ENCODE measurements around the gene CELF2.

The CELF2 gene

DNA sequence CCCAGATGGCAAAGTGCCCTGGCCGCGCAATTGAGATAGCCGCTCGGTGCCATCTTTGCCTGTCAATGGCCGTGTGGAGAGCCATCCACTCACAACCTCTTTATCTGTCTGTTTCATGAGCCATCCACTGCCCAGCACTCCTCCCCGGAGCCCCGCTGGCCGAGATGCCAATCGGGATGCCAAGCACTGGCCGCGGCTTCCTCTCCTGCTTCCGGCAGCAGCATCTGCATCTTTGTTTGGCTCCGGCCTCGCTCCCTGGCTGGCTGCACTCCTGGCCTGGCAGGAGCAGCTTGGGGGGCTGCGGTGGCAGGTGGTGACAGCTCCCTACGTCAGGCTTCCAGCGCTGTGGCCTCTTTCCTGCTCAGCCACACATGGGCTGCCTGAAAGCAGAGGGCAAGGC is 362.1 kb downstream of the CELF2 start (continued):
- no peak for TF ChIP-seq ZNF501 (tag by site-specific recombination; IDR thresholded peaks at IDR 0.05)
- TF ChIP-seq FEZF1 (tag by site-specific recombination; IDR thresholded peaks at IDR 0.05): no peak
- no peak for TF ChIP-seq AEBP2 (tag by site-specific recombination; IDR thresholded peaks at IDR 0.05; ENCODE audit: borderline replicate concordance)
- TF ChIP-seq ZNF239 (tag by site-specific recombination; IDR thresholded peaks at IDR 0.05): no peak

DNA sequence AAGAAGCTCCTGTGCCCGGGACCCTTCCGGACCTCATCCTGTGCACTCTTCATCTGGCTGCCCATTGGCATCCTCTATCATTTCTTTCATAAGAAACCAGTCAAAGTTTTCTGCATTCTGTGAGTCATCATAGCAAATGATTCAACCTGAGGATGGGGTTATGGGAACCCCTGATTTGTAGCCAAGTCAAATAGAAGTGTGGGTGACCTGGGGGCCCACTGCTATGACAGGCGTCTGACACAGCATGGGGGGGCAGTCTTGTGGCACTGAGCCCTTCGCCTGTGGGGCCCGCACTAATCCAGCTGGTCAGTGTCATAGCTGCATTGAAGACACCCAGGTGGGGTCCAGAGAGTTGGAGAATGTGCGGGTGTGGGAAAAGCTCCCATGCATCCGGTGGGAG is 363.4 kb downstream of the CELF2 start:
- Histone ChIP-seq H3K9me3 (ENCODE audit: control insufficient read depth, insufficient read depth, low read depth, low read length) (no peaks in the 10 kb centered on the region), H3K36me3 (ENCODE audit: control insufficient read depth in 2 of 2, insufficient read depth in 1 of 2, low read length in 2 of 2) (no peaks in the 10 kb centered on the region), H3K27ac (ENCODE audit: extremely low read depth, low read depth, low read length) (no peak overlapping the region), H3K4me3 (ENCODE audit: low read depth, low read length) (no peak overlapping the region), H3K4me1 (ENCODE audit: control insufficient read depth, insufficient read depth, low read length) (no peaks in the 10 kb centered on the region)
- no peak for TF ChIP-seq KLF9 (tag by site-specific recombination; IDR thresholded peaks at IDR 0.05; ENCODE audit: low read depth)
- peak; percentile 74 for TF ChIP-seq ZNF692 (tag by site-specific recombination; IDR thresholded peaks at IDR 0.05)
- TF ChIP-seq ZNF514 (tag by site-specific recombination; IDR thresholded peaks at IDR 0.05): no peak
- TF ChIP-seq ZNF548 (tag by site-specific recombination; IDR thresholded peaks at IDR 0.05): no peak
- ChIA-PET POLR2A (no interaction called here), CTCF (no interaction called here)

DNA sequence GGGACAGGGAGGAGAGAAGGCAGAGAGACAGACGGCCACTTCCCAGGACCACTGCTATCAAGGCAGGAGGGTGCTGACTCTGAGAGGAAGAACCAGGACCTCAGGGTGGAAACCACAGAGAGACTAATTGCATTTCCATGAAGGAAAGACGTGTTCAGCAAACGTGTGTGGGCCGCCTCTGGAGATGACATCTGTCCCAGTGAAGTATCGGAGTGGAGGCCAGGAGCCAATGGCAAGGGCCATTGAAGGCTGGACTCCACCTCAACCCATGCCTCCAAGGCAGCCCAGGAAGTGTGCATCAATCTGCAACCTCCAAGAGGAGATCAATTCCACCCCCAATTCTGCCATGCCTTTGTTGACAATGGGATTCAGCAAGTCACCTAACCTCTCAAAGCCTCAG is 363.8 kb downstream of the CELF2 start:
- POLR2A ChIA-PET: no interaction called here
- Histone ChIP-seq H3K4me3 (ENCODE audit: low read depth, low read length) (no peak overlapping the region), H3K4me1 (ENCODE audit: control insufficient read depth, insufficient read depth, low read length) (no peaks in the 10 kb centered on the region), H3K9me3 (ENCODE audit: control insufficient read depth, insufficient read depth, low read depth, low read length) (no peaks in the 10 kb centered on the region), H3K36me3 (ENCODE audit: control insufficient read depth in 2 of 2, insufficient read depth in 1 of 2, low read length in 2 of 2) (no peaks in the 10 kb centered on the region), H3K27ac (ENCODE audit: extremely low read depth, low read depth, low read length) (no peak overlapping the region)
- CTCF ChIA-PET: no interaction called here
- TF ChIP-seq ZNF518A (tag by site-specific recombination; conservative IDR thresholded peaks at IDR 0.05; ENCODE audit: low read depth): no peak

DNA sequence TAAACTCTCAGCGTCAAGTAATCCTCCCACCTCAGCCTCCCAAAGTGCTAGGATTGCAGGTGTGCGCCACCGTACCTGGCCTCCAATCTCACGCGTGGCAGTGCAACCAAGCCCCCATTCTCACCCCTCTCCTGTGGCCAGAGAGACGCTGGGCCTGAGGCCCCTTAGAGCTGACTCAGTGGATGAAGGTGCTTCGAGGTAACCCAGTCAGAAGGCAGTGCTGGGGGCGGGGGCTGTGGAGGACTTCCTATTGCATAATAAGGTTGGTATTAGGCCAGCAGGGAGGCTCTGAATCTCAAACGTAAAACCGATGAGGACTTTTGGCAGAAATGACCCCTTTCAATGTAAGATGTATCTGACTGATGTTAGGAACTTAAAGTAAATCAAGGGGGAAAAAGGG is 364.5 kb downstream of the CELF2 start:
- ChIA-PET CTCF (interaction anchor here (1.2 kb wide), 1 partner anchor 42 kb away, joined by 3 read pairs; no protein-coding TSS in a partner anchor), POLR2A (no interaction called here)
- no peaks in the 10 kb centered on the region for H3K4me1 ChIP-seq (ENCODE audit: control insufficient read depth, insufficient read depth, low read length)
- no peaks in the 10 kb centered on the region for H3K36me3 ChIP-seq (ENCODE audit: control insufficient read depth in 2 of 2, insufficient read depth in 1 of 2, low read length in 2 of 2)
- no peaks in the 10 kb centered on the region for H3K9me3 ChIP-seq (ENCODE audit: control insufficient read depth, insufficient read depth, low read depth, low read length)
- H3K27ac ChIP-seq (ENCODE audit: extremely low read depth, low read depth, low read length): no peak overlapping the region
- H3K4me3 ChIP-seq (ENCODE audit: low read depth, low read length): no peak overlapping the region
- no peak for TF ChIP-seq ZNF2 (tag by site-specific recombination; IDR thresholded peaks at IDR 0.05)
- no peak for TF ChIP-seq ZSCAN30 (tag by site-specific recombination; IDR thresholded peaks at IDR 0.05)
- TF ChIP-seq ZNF513 (tag by site-specific recombination; IDR thresholded peaks at IDR 0.05): no peak
- TF ChIP-seq PRDM1 (tag by site-specific recombination; IDR thresholded peaks at IDR 0.05): no peak
- no peak for TF ChIP-seq SALL2 (tag by site-specific recombination; IDR thresholded peaks at IDR 0.05; ENCODE audit: borderline replicate concordance)
- TF ChIP-seq GLI2 (tag by site-specific recombination; IDR thresholded peaks at IDR 0.05; ENCODE audit: borderline replicate concordance, low read depth): no peak
- TF ChIP-seq, protein P1, sequence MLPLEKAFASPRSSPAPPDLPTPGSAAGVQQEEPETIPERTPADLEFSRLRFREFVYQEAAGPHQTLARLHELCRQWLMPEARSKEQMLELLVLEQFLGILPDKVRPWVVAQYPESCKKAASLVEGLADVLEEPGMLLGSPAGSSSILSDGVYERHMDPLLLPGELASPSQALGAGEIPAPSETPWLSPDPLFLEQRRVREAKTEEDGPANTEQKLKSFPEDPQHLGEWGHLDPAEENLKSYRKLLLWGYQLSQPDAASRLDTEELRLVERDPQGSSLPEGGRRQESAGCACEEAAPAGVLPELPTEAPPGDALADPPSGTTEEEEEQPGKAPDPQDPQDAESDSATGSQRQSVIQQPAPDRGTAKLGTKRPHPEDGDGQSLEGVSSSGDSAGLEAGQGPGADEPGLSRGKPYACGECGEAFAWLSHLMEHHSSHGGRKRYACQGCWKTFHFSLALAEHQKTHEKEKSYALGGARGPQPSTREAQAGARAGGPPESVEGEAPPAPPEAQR (tag by site-specific recombination; IDR thresholded peaks at IDR 0.05): no peak
- no peak for TF ChIP-seq ZNF311 (tag by site-specific recombination; IDR thresholded peaks at IDR 0.05; ENCODE audit: borderline replicate concordance)
- no peak for TF ChIP-seq ZNF19 (tag by site-specific recombination; IDR thresholded peaks at IDR 0.05; ENCODE audit: low read depth)
